Measurements from ENCODE around the gene MPZ.

Gene MPZ

GRCh38 chr1:161290779-161291178 lies 19.0 kb downstream of the MPZ start:
- TF ChIP-seq, protein P1, sequence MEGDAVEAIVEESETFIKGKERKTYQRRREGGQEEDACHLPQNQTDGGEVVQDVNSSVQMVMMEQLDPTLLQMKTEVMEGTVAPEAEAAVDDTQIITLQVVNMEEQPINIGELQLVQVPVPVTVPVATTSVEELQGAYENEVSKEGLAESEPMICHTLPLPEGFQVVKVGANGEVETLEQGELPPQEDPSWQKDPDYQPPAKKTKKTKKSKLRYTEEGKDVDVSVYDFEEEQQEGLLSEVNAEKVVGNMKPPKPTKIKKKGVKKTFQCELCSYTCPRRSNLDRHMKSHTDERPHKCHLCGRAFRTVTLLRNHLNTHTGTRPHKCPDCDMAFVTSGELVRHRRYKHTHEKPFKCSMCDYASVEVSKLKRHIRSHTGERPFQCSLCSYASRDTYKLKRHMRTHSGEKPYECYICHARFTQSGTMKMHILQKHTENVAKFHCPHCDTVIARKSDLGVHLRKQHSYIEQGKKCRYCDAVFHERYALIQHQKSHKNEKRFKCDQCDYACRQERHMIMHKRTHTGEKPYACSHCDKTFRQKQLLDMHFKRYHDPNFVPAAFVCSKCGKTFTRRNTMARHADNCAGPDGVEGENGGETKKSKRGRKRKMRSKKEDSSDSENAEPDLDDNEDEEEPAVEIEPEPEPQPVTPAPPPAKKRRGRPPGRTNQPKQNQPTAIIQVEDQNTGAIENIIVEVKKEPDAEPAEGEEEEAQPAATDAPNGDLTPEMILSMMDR (IDR thresholded peaks at IDR 0.05; ENCODE audit: low read depth, low read length), result no peak
- DNase-seq, result no peak

DNA sequence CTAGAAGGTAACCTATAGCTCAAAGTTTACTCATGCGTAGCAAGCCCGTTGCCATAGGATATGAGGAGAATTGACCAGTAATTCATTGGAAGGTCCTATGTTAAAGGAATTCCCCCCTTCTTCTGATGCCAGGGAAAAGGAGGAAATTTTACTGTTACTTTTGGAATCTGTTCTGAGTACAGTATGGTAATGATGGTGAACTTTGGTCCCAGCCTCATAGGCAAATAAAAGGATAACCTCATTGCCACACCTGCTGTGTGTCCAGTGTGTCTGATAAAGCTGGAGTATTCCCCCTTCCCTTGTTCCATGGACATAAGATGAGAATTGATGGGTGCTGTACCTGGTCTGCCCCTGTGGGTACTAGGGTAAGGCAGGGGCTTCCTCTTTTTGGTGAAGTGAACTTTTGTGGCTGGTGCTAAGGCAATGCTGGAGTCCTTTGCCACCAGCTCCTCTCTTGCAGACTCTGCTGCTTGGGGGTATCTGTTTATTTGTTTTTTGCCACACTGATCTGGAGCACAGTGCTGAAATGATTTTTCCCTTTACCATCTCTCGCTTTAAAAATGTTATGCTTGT lies 22.2 kb downstream of the MPZ start:
- Histone ChIP-seq H3K27me3 (peaks cover 17% of the 10 kb centered on the region), H3K4me1 (no peaks in the 10 kb centered on the region), H3K36me3 (no peaks in the 10 kb centered on the region), H3K4me3 (ENCODE audit: low read depth, low read length) (no peak overlapping the region), H3K9me3 (no peaks in the 10 kb centered on the region)
- DNase-seq, result no peak
- TF ChIP-seq, protein P1 (IDR thresholded peaks at IDR 0.05; ENCODE audit: low read depth, low read length), result no peak

More at GRCh38 chr1:161290779-161291178, 19.0 kb downstream of the MPZ start:
- no peaks in the 10 kb centered on the region; the same call in none of the 2 replicates for H3K27me3 ChIP-seq
- no peaks in the 10 kb centered on the region for H3K9me3 ChIP-seq
- no peaks in the 10 kb centered on the region for H3K36me3 ChIP-seq
- H3K4me3 ChIP-seq (ENCODE audit: low read depth, low read length), result no peak overlapping the region
- no peaks in the 10 kb centered on the region for H3K4me1 ChIP-seq

DNA sequence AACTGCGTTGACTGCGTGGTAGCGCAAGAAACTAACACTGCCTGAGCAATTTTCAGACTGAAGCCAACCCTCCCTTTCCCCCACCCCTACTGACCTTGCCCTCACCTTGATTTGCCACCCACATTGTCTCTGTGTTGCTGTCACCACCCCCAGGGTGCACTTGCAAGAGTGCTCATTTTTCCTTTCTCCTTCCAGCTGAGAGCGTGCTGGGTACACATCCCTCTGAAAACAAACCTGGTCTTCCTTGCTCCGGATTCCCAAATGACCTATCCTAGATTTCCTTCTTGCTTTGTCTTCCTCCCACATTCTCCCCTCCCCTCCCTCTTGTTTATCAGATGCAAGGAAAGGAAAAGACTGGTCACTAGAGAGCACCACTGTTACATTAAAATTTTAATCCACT lies 24.2 kb downstream of the MPZ start:
- DNase-seq, result no peak
- TF ChIP-seq, protein P1 (IDR thresholded peaks at IDR 0.05; ENCODE audit: low read depth, low read length), result no peak
- peaks cover 17% of the 10 kb centered on the region for H3K27me3 ChIP-seq
- no peaks in the 10 kb centered on the region for H3K36me3 ChIP-seq
- H3K4me3 ChIP-seq (ENCODE audit: low read depth, low read length), result no peak overlapping the region
- no peaks in the 10 kb centered on the region for H3K4me1 ChIP-seq
- no peaks in the 10 kb centered on the region for H3K9me3 ChIP-seq

- Histone ChIP-seq H3K9me3 (no peaks in the 10 kb centered on the region), H3K4me1 (no peaks in the 10 kb centered on the region), H3K4me3 (ENCODE audit: low read depth, low read length) (no peak overlapping the region), H3K36me3 (no peaks in the 10 kb centered on the region), H3K27me3 (peaks cover 17% of the 10 kb centered on the region)
- no peak for DNase-seq
- TF ChIP-seq, protein P1 (IDR thresholded peaks at IDR 0.05; ENCODE audit: low read depth, low read length), result no peak
Measured at GRCh38 chr1:161285113-161285512, 24.7 kb downstream of the MPZ start.

DNA sequence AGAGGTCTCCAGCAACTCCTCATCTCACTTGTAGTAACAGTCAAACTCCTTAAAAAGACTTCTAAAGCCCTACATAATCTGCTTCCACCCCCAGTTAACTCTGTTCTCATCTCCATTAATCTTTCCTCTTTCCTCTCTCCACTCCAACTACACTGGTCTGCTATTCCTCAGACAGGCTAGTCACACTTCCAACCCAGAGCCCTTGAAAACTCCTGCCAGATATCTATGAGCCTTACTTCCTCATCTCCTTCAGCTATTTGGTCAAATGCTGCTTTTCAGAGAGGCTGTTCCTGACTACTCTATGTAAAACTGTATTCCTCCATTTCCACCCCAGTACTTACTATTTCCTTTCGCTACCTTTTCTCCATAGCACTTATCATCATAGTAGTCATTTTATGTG lies 26.8 kb downstream of the MPZ start:
- TF ChIP-seq, protein P1 (IDR thresholded peaks at IDR 0.05; ENCODE audit: low read depth, low read length), result no peak
- Histone ChIP-seq H3K9me3 (no peaks in the 10 kb centered on the region), H3K27me3 (peaks cover 17% of the 10 kb centered on the region), H3K4me1 (no peaks in the 10 kb centered on the region), H3K36me3 (no peaks in the 10 kb centered on the region), H3K4me3 (ENCODE audit: low read depth, low read length) (no peak overlapping the region)
- DNase-seq, result no peak

DNA sequence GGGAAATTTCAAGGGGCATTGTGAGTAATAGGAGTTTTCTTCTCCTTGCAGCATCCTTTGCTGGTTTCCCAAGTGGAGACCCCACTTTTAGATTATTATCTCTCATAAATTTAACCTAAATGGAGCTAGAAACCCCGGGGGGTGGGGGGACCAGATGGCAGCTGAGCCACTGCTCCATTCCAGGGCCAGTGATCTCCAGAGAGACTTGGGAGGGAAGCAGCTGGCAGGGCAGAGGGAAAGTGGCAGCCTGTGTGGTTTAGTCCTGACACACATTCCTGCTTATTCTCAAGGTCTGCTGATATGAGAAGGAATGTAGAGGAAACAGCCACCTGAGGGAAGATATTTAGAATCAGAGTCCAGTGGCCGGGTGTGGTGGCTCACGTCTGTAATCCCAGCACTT lies 34.9 kb downstream of the MPZ start:
- peaks cover 4% of the 10 kb centered on the region for H3K27me3 ChIP-seq
- no peak overlapping the region for H3K4me3 ChIP-seq (ENCODE audit: low read depth, low read length)
- H3K9me3 ChIP-seq, result no peaks in the 10 kb centered on the region
- DNase-seq, result peak; percentile 20
- TF ChIP-seq, protein P1 (IDR thresholded peaks at IDR 0.05; ENCODE audit: low read depth, low read length), result no peak
- no peaks in the 10 kb centered on the region for H3K4me1 ChIP-seq
- H3K36me3 ChIP-seq, result no peaks in the 10 kb centered on the region

Data from BE2C (cell line).